ENCODE measurements around the gene G3BP1. TPM values are rescaled to one million over a fixed set of nuclear protein-coding genes. Genes with fewer than 3 reads are reported as not detected.

G3BP1 gene
- total RNA-seq, 2 donors from 2014 or later: 57.1 to 60.9 TPM

GRCh38 chr5:151787817-151788216 is 16.1 kb downstream of the G3BP1 start:
- Histone ChIP-seq H3K4me3 (no peak overlapping the region), H3K36me3 (peaks cover 41% of the 10 kb centered on the region)

GRCh38 chr5:151793358-151793757 is 21.6 kb downstream of the G3BP1 start:
- no peak for DNase-seq (ENCODE audit: low spot score)
- no peaks in the 10 kb centered on the region for H3K27me3 ChIP-seq
- H3K4me3 ChIP-seq: no peak overlapping the region
- no peaks in the 10 kb centered on the region for H3K9me3 ChIP-seq
- peaks cover 79% of the 10 kb centered on the region for H3K36me3 ChIP-seq
- H3K4me1 ChIP-seq: no peaks in the 10 kb centered on the region
- no peak overlapping the region for H3K27ac ChIP-seq
- TF ChIP-seq CTCF (IDR thresholded peaks at IDR 0.05): no peak

More at GRCh38 chr5:151787817-151788216, 16.1 kb downstream of the G3BP1 start:
- Histone ChIP-seq H3K27ac (no peak overlapping the region), H3K27me3 (no peaks in the 10 kb centered on the region), H3K9me3 (no peaks in the 10 kb centered on the region), H3K4me1 (peaks cover 0 to 15% of the 10 kb centered on the region in 2 donors)
- DNase-seq (ENCODE audit: low spot score): no peak
- no peak for TF ChIP-seq CTCF (IDR thresholded peaks at IDR 0.05)

GRCh38 chr5:151795426-151795825 is 23.7 kb downstream of the G3BP1 start:
- no peaks in the 10 kb centered on the region for H3K27me3 ChIP-seq
- DNase-seq (ENCODE audit: low spot score): no peak
- no peaks in the 10 kb centered on the region for H3K4me1 ChIP-seq
- H3K9me3 ChIP-seq: no peaks in the 10 kb centered on the region
- H3K27ac ChIP-seq: no peak overlapping the region
- no peak overlapping the region for H3K4me3 ChIP-seq
- H3K36me3 ChIP-seq: peaks cover 88% of the 10 kb centered on the region
- no peak for TF ChIP-seq CTCF (IDR thresholded peaks at IDR 0.05)

GRCh38 chr5:151798674-151799073 is 26.9 kb downstream of the G3BP1 start:
- Histone ChIP-seq H3K4me1 (no peaks in the 10 kb centered on the region), H3K36me3 (peaks cover 88% of the 10 kb centered on the region), H3K27me3 (no peaks in the 10 kb centered on the region), H3K9me3 (no peaks in the 10 kb centered on the region), H3K27ac (no peak overlapping the region), H3K4me3 (no peak overlapping the region)
- TF ChIP-seq CTCF (IDR thresholded peaks at IDR 0.05): no peak
- DNase-seq (ENCODE audit: low spot score): no peak

- H3K27ac ChIP-seq: no peak overlapping the region
- no peaks in the 10 kb centered on the region for H3K4me1 ChIP-seq
- no peaks in the 10 kb centered on the region for H3K9me3 ChIP-seq
- no peaks in the 10 kb centered on the region for H3K27me3 ChIP-seq
- no peak for TF ChIP-seq CTCF (IDR thresholded peaks at IDR 0.05)
- no peak overlapping the region for H3K4me3 ChIP-seq
- H3K36me3 ChIP-seq: peaks cover 88% of the 10 kb centered on the region
- DNase-seq (ENCODE audit: low spot score): no peak
These were observed 27.7 kb downstream of the G3BP1 start for GRCh38 chr5:151799407-151799806.

GRCh38 chr5:151800532-151800931 is 28.8 kb downstream of the G3BP1 start:
- no peak for DNase-seq (ENCODE audit: low spot score)
- H3K36me3 ChIP-seq: peaks cover 84% of the 10 kb centered on the region
- H3K9me3 ChIP-seq: no peaks in the 10 kb centered on the region
- H3K4me3 ChIP-seq: no peak overlapping the region
- no peak for TF ChIP-seq CTCF (IDR thresholded peaks at IDR 0.05)
- no peaks in the 10 kb centered on the region for H3K27me3 ChIP-seq
- no peaks in the 10 kb centered on the region for H3K4me1 ChIP-seq
- no peak overlapping the region for H3K27ac ChIP-seq
